Measurements from ENCODE around the gene PRKG1.
"Not testable (repeated sequence)": the region's sequence is repeated elsewhere in the genome, so short reads cannot be mapped to it uniquely, and the experiment has no call there.

GRCh38 chr10:51272099-51272498 is 197.8 kb downstream of the PRKG1 start:
- TF ChIP-seq CTCF (IDR thresholded peaks at IDR 0.05); RELA (CRISPR knock-in tag; IDR thresholded peaks at IDR 0.05; ENCODE audit: borderline replicate concordance); MAX (CRISPR knock-in tag; IDR thresholded peaks at IDR 0.05); MLX (CRISPR knock-in tag; IDR thresholded peaks at IDR 0.05); ZSCAN18 (CRISPR knock-in tag; IDR thresholded peaks at IDR 0.05); FOXJ3 (CRISPR knock-in tag; IDR thresholded peaks at IDR 0.05; ENCODE audit: borderline replicate concordance); FOXP1 (CRISPR knock-in tag; IDR thresholded peaks at IDR 0.05; ENCODE audit: borderline replicate concordance); USF2 (CRISPR knock-in tag; IDR thresholded peaks at IDR 0.05); JUN (CRISPR knock-in tag; IDR thresholded peaks at IDR 0.05); ERG (CRISPR knock-in tag; IDR thresholded peaks at IDR 0.05); NR2C2 (CRISPR knock-in tag; IDR thresholded peaks at IDR 0.05); CDX4 (CRISPR knock-in tag; IDR thresholded peaks at IDR 0.05; ENCODE audit: borderline replicate concordance); NR3C1 (CRISPR knock-in tag; conservative IDR thresholded peaks at IDR 0.05; ENCODE audit: low read depth); CREB1 (CRISPR knock-in tag; IDR thresholded peaks at IDR 0.05): not testable (repeated sequence)

Measured in WTC11 (cell line).